PC-9 (cell line): ENCODE measurements around the gene ZFY.

Experiments used
- CTCF ChIP-seq: fragments of 200-600 bp; sonication (generic); conservative IDR thresholded peaks from 2 replicates; pipeline ENCODE4 v1.6.1; 2017; ENCODE audit warnings: mixed run types, antibody characterized with exemption, mild to moderate bottlenecking, moderate library complexity
- EZH2 ChIP-seq: fragments of 200-600 bp; sonication (generic); IDR thresholded peaks from 2 replicates; pipeline ENCODE4 v1.8.0; 2017; ENCODE audit warnings: antibody characterized with exemption, low read depth

GRCh38 chrY:2907356-2907755, 27.8 kb upstream of the ZFY start:
- TF ChIP-seq EZH2 (no peak), CTCF (no peak)
